ENCODE results near the gene SEZ6L.

SEZ6L gene

DNA sequence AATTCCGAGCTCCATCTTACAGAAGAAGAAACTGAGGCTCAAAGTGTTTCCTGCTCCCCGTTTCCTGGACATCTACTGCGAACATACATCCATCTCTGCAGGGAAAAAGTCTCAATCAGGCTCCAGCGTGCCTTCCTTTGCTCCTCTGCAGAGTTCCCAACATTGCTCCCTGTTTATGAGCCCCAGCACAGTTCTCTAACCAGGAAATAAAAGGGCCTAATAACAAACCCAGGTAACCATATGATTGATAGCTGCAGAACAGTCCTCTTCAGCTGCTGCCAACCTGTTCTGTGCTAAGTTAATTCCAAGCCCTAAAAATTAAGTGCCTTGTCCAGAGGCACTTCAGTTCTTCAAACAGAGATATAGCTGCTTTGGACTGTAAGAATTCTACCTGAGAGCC lies 154.9 kb downstream of the SEZ6L start:
- no peak for FAIRE-seq
- TF ChIP-seq POLR2A (IDR thresholded peaks at IDR 0.05; ENCODE audit: low read depth, low read length) = no peak
- TF ChIP-seq TAF1 (IDR thresholded peaks at IDR 0.05; ENCODE audit: borderline replicate concordance, low read depth, low read length) = no peak
- TF ChIP-seq POLR2AphosphoS5 (IDR thresholded peaks at IDR 0.05; ENCODE audit: low read depth, low read length) = no peak
- DNase-seq (ENCODE audit: insufficient read length) = no peak

DNA sequence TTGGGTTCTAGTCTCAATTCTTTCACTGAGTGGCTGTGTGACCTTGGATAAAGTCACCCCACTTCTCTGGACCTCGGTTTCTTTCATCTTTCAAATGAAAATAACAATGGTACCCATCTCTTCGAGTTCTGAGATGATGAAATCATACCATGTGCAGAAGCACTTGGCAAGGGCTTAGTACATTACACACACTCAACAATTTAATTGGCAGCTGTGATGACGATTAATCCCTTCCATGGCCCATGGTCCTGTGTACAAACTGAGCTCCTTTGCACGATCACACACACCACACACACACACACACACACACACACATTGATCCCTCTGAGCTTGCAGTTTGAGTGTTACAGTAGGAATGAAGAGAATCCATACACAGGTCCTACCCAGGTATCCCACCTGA lies 156.4 kb downstream of the SEZ6L start:
- DNase-seq (ENCODE audit: insufficient read length) = no peak
- no peak for FAIRE-seq
- TF ChIP-seq POLR2A (IDR thresholded peaks at IDR 0.05; ENCODE audit: low read depth, low read length) (no peak), POLR2AphosphoS5 (IDR thresholded peaks at IDR 0.05; ENCODE audit: low read depth, low read length) (no peak), TAF1 (IDR thresholded peaks at IDR 0.05; ENCODE audit: borderline replicate concordance, low read depth, low read length) (no peak)

DNA sequence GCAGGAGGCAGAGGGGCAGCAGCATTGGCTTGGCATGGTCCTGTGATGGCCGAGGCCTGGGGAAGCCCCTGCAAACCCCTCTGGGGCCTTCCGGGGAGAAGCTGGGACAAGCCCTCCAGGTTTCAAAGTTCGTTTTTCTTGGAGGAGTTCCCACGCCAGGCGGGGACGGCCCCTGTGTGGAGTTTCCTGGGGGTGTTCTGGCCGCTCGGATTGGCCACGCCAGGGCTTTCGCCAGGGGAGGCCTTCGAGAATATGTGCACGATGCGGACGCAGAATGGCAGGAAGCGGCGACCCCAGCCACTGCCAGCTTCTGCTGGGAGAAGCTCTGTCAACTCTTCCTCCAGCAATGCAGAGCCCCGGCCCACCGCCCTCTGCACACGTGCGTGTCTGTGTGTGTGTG lies 157.5 kb downstream of the SEZ6L start:
- TF ChIP-seq TAF1 (IDR thresholded peaks at IDR 0.05; ENCODE audit: borderline replicate concordance, low read depth, low read length) (no peak), POLR2A (IDR thresholded peaks at IDR 0.05; ENCODE audit: low read depth, low read length) (no peak), POLR2AphosphoS5 (IDR thresholded peaks at IDR 0.05; ENCODE audit: low read depth, low read length) (no peak)
- no peak for FAIRE-seq

DNA sequence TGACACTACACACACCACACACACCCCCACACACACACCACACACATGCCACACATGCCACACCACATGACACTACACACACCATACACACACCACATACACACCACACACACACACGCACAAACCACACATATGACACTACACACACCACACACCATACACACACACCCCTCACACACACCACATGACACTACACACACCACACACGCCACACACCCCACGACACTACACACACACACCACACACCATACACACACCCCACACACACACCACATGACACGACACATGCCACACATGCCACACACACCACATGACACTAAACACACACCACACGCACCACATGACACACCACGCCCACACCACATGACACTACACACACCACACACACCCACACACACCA lies 158.0 kb downstream of the SEZ6L start:
- FAIRE-seq (peak; percentile 73), DNase-seq (ENCODE audit: insufficient read length) (no peak)
- no peak for TF ChIP-seq POLR2AphosphoS5 (IDR thresholded peaks at IDR 0.05; ENCODE audit: low read depth, low read length)
- no peak for TF ChIP-seq TAF1 (IDR thresholded peaks at IDR 0.05; ENCODE audit: borderline replicate concordance, low read depth, low read length)

More for the DNA sequence above, 157.5 kb downstream of the SEZ6L start:
- no peak for DNase-seq (ENCODE audit: insufficient read length)

DNA sequence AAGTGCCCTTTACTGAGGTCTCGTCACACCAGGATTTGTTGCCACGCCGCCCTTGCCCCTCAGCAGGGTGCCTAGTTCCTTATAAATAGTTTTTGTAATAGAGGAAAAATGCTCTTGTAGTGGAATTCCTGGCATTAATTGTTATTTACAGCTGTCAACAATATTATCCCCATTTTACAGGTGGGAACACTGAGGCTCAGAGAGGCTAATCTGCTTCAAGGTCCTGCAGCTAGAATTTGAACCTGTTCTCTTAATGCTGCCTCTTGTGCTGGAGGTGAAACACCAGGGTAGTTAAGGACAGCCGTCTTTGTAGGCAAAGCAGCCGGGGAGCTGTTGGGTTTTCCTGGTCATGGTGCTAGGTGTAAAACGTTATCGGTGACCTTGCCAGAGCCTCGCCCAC lies 159.0 kb downstream of the SEZ6L start:
- FAIRE-seq (no peak), DNase-seq (ENCODE audit: insufficient read length) (no peak)
- TF ChIP-seq POLR2AphosphoS5 (IDR thresholded peaks at IDR 0.05; ENCODE audit: low read depth, low read length) (no peak), POLR2A (IDR thresholded peaks at IDR 0.05; ENCODE audit: low read depth, low read length) (no peak), TAF1 (IDR thresholded peaks at IDR 0.05; ENCODE audit: borderline replicate concordance, low read depth, low read length) (no peak)

DNA sequence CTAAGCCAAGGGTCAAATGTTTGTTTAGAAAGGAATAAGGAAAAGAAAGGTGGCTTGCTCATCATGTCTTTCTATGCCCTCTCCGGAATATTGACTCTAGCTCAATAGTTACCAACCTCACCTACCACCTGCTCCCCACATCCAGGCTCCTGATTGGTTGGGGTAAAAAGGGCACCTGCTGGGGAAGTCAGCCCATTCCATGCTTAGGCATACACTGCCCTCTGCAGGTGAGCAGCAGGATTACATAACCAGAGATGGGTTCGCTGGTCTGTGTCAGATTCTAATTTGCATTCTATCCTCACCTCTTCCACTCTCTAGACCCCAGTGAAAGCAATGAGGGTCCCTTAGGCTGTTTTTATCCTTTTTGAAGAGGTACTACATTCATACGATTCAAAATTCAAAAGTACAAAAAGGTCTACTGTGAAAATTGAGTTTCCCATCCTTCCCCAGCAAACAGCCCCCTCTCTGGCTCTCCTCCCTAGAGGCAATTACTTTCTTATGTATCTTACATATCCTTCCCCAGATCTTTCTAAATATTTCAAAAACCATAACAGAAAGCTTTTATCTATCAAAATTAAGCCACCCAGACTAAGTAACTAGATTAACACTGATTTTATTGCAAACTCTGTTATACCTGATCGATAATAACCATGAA lies 161.8 kb downstream of the SEZ6L start:
- DNase-seq (ENCODE audit: insufficient read length) (peak; percentile 46), FAIRE-seq (peak; percentile 81)
- TF ChIP-seq POLR2AphosphoS5 (IDR thresholded peaks at IDR 0.05; ENCODE audit: low read depth, low read length) (no peak), POLR2A (IDR thresholded peaks at IDR 0.05; ENCODE audit: low read depth, low read length) (no peak), TAF1 (IDR thresholded peaks at IDR 0.05; ENCODE audit: borderline replicate concordance, low read depth, low read length) (no peak)

DNA sequence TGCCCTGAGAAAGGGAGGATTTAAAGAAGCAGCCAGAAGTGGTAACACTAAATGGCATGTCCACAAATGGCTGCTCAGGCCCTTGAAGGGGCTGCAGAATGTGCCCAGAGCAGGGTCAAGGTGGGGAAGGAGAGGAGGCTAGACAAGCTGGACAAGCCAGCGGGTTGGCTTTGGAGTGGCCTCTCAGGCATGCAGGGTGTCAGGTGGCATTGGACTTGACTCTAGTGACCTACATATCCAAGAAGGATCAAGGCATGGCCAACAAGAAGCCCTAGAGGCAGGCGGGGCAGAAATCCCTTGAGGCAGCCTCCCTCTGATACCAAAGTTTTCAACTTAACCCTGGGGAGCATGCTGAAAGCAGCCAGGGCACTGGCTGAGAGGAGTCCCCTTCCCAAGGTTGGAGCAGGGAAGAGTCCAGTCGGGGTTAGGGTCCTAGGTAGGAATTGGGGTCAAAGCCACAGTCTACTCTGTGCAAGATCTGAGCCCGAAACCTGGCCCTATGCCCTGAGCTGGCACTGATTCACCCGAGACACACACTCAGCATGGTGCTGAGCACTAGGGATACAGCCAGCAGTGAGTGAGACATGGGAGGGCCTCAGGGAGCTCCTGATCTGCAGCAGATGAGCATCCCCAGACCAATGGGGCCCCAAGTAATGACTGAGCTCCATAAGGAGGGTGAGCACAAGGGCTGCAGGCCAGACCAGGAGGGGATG lies 164.0 kb downstream of the SEZ6L start:
- no peak for TF ChIP-seq TAF1 (IDR thresholded peaks at IDR 0.05; ENCODE audit: borderline replicate concordance, low read depth, low read length)
- no peak for TF ChIP-seq POLR2AphosphoS5 (IDR thresholded peaks at IDR 0.05; ENCODE audit: low read depth, low read length)
- no peak for TF ChIP-seq POLR2A (IDR thresholded peaks at IDR 0.05; ENCODE audit: low read depth, low read length)
- DNase-seq (ENCODE audit: insufficient read length) (no peak), FAIRE-seq (no peak)

DNA sequence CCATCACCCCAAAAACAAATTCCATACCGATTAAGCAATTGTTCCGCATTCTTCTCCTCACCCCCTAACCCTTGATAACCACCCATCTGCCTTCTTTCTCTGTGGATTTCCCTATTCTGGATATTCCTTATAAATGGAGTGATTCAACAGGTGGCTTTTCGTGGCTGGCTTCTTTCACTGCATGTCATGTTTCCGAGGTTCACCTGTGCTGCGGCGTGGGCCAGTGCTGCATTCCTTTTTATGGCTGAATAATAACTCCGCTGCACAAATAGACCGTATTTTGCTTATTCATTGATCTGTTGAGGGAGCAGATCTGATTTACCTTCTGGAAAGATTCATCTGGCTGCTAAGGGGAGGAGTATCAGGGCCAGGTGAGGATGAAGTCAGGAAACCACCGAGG lies 165.0 kb downstream of the SEZ6L start:
- FAIRE-seq = no peak
- TF ChIP-seq TAF1 (IDR thresholded peaks at IDR 0.05; ENCODE audit: borderline replicate concordance, low read depth, low read length) (no peak), POLR2AphosphoS5 (IDR thresholded peaks at IDR 0.05; ENCODE audit: low read depth, low read length) (no peak), POLR2A (IDR thresholded peaks at IDR 0.05; ENCODE audit: low read depth, low read length) (no peak)
- no peak for DNase-seq (ENCODE audit: insufficient read length)

DNA sequence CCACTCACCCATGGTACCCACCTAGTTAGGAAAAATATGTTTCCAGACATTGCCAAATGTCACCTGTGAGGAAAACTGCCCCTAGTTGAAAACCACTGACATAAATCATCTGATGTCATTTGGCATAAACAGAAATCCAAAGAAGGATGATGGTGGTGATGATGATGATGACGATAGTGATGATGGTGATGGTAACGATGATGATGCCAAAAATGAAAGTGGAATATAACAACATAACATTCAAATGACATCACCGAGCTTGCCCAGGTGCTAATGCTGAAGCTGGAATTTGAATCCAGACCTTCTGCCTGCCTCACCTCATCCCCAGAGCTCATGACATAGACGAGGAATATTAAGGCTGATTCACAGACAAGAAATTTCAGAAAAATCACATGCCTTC lies 167.5 kb downstream of the SEZ6L start:
- no peak for FAIRE-seq
- TF ChIP-seq POLR2AphosphoS5 (IDR thresholded peaks at IDR 0.05; ENCODE audit: low read depth, low read length) = no peak
- no peak for TF ChIP-seq POLR2A (IDR thresholded peaks at IDR 0.05; ENCODE audit: low read depth, low read length)
- TF ChIP-seq TAF1 (IDR thresholded peaks at IDR 0.05; ENCODE audit: borderline replicate concordance, low read depth, low read length) = no peak

DNA sequence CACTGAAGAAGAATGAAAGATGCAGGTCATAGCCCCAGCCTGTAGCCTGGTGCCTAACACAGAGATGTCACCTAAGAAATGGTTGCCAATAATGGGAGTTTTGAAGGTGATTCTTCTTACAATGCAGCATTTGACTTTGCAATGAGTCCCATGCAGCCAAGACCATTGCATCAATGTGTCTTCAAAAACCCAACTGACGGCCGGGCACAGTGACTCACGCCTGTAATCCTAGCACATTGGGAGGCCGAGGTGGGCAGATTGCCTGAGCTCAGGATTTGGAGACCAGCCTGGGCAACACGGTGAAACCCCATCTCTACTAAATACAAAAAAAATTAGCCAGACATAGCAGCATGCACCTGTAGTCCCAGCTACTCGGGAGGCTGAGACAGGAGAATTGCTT lies 170.5 kb downstream of the SEZ6L start:
- DNase-seq (ENCODE audit: insufficient read length) = no peak
- TF ChIP-seq POLR2A (IDR thresholded peaks at IDR 0.05; ENCODE audit: low read depth, low read length) (no peak), POLR2AphosphoS5 (IDR thresholded peaks at IDR 0.05; ENCODE audit: low read depth, low read length) (no peak), TAF1 (IDR thresholded peaks at IDR 0.05; ENCODE audit: borderline replicate concordance, low read depth, low read length) (no peak)
- FAIRE-seq = no peak

More for the DNA sequence above, 167.5 kb downstream of the SEZ6L start:
- no peak for DNase-seq (ENCODE audit: insufficient read length)

DNA sequence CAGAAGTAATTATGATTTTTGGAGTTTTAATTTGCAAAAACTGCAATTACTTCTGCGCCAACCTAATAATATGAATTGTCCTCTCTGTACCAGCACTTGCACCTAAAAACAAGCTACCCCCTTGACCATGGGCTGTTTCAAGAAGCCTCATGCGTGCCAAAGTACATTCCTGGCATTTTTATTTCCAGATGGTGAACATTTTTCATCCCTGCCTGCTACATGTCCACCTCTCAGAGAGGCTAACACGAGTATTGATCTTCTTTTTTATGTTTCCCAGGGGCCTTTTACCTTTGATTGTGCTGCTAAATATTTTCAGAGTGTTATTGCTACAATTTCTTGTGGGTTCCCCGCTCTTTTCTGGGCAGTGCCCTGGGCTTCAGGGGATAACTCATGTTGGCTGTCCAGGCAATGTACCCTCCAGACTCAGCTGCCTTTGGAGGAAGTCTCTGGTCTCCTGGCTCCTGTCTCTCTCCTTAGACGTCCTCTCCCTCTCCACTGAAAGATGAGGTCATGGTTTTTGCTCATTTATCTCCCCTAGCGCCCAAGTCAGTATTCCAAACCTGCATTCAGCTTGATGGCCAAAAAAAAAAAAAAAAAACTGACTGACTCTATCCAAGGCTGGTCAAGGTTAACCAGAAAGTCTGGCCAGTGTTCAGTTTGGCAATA lies 173.6 kb downstream of the SEZ6L start:
- FAIRE-seq = no peak
- TF ChIP-seq POLR2A (IDR thresholded peaks at IDR 0.05; ENCODE audit: low read depth, low read length) (no peak), TAF1 (IDR thresholded peaks at IDR 0.05; ENCODE audit: borderline replicate concordance, low read depth, low read length) (no peak), POLR2AphosphoS5 (IDR thresholded peaks at IDR 0.05; ENCODE audit: low read depth, low read length) (no peak)
- DNase-seq (ENCODE audit: insufficient read length) = no peak

DNA sequence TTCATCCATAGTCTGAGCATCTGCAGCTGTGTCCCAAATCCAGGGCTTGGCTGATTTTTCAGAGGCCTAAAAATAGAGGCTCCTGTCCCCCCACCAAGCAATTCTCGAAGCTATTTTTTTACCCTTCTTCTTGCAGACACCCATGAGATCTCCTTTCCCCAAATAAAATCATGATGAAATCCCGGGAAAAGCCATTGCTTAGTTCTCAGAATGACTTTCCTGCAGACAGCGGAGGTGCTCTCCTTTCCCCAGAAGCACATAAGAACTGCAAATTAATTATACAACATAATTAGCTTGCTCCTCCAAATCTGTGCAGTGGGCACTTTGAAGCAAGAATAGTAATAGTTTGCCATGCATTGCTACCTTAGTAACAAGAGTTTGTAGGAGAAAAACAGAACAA lies 176.2 kb downstream of the SEZ6L start:
- TF ChIP-seq POLR2A (IDR thresholded peaks at IDR 0.05; ENCODE audit: low read depth, low read length) (no peak), TAF1 (IDR thresholded peaks at IDR 0.05; ENCODE audit: borderline replicate concordance, low read depth, low read length) (no peak), POLR2AphosphoS5 (IDR thresholded peaks at IDR 0.05; ENCODE audit: low read depth, low read length) (no peak)
- no peak for FAIRE-seq

More for the DNA sequence above, 176.2 kb downstream of the SEZ6L start:
- DNase-seq (ENCODE audit: insufficient read length) = no peak
